ENCODE data around the gene DIPK1A.

The DIPK1A gene

GRCh38 chr1:92949937-92950817 lies 11.1 kb downstream of the DIPK1A start:
- no peak for FAIRE-seq

- no peak for FAIRE-seq
Observed at GRCh38 chr1:92948071-92948470, 13.2 kb downstream of the DIPK1A start.

- FAIRE-seq: no peak
Observed at GRCh38 chr1:92945748-92946270, 15.5 kb downstream of the DIPK1A start.

GRCh38 chr1:92944901-92945747 lies 16.1 kb downstream of the DIPK1A start:
- no peak for FAIRE-seq

DNA sequence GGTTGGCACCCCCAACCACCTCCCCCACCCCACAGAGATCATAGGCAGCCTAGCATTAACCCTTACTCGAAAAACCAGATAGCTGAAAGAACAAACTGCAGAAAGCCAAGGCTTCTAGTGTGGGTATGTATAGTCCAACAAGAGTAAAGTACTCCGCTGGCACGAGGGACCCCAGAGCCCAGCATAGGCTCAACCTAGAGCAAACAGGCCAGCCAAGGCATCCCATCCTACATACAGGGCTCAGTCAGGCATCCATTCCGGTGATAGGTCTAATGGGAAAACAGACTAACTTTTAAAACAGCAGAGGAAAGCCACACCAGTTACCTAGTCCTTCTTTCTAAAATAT lies 17.8 kb downstream of the DIPK1A start:
- no peak for FAIRE-seq

GRCh38 chr1:92940541-92940940 lies 20.7 kb downstream of the DIPK1A start:
- no peak for FAIRE-seq

DNA sequence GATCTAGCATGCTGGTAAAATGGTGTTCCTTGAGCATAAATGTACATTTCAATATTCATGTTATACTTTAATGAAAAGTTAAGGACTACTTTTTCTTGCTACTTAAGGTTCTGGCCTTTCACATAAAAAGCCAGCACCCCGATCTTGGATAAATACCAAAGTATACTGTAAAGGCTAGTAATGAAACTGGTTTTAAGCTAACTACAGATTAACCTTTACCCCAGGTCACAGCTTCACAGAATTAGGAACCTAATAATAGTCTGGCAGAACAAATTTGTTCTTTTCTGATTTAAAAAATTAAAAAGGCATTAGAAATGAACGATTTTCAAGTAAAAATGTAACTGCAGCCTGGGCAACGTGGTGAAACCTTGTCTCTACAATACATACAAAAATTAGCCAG lies 23.5 kb downstream of the DIPK1A start:
- FAIRE-seq: no peak

DNA sequence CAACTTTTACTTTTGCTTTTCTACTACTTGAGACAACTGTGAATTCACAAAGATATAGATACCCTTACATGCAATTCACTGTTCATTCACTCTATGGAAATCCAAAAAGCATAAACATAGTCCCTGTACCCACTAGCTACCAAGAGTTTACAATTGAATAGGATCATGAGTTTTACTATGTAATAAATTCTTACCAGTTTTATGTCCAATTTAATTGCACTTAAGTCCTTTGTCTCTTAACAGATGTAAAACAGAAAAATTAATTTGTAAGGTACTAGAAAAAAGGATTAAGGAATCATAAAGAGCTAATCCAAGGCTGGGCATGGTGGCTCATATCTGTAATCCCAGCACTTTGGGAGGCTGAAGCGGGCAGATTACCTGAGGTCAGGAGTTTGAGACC lies 24.4 kb downstream of the DIPK1A start:
- no peak for FAIRE-seq

- peak; percentile 13 for FAIRE-seq
Observed at GRCh38 chr1:92934395-92935378, 26.6 kb downstream of the DIPK1A start.

- peak; percentile 9 for FAIRE-seq
Observed at GRCh38 chr1:92933459-92933858, 27.8 kb downstream of the DIPK1A start.

- FAIRE-seq: no peak
Observed at GRCh38 chr1:92931691-92932090, 29.6 kb downstream of the DIPK1A start.

DNA sequence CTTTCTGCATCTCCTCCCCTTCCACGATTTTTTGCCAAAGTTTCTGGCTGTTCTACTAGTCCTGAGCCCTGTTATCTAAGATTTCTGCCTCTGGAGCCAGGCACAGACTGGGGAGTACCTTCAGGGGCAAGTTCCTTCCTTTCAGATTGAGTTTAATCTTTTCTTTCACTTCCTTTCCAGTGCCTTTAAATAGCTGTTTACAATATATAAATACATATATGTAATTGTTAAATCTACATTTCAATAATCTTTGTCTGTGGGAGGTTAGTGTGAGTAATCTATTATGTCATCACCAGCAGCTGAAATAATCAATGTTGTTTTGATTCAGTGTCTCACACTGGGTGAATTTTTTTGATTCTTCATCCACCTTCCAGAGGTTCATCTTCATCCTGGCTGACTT lies 31.8 kb downstream of the DIPK1A start:
- no peak for FAIRE-seq

GRCh38 chr1:92927870-92928269 lies 33.4 kb downstream of the DIPK1A start:
- FAIRE-seq: no peak

DNA sequence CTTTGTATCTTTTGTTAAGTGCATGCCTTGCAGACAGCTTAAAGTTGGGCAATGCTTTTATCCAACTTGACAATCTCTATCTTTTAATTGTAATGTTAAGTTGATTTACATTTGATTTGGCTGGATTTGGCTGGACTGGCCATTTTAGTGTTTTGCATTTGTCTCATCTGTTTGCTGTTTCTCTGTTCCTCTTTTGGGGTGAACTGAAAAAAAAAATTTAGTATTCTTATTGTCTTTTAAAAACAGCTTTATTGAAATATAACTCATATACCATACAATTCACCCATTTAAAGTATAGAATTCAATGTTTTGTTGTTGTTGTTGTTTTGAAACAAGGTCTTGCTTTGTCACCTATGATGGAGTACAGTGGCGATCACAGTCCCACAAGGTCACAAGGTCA lies 34.4 kb downstream of the DIPK1A start:
- FAIRE-seq: no peak

DNA sequence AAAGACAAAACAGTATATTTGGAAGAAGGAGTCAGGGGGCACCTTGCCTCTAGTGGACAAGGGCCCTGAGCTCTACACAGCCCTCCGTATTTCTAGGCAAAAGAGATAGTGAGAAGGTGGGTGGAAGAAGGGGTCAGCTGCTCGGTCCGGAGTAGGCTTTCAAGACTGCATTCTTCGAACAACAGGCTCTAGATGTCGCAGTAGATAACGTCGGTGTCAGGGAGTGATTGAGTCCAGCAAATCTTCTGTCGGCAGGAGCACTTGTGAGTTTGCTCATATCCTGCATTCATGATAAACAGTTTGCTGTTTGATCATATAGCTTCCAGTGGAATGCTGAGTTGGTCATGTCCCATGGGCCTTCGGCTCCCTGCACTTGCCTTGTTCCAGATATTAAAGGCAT lies 36.8 kb downstream of the DIPK1A start:
- no peak for FAIRE-seq

- FAIRE-seq: no peak
Observed at GRCh38 chr1:92923664-92924063, 37.6 kb downstream of the DIPK1A start.

- no peak for FAIRE-seq
Observed at GRCh38 chr1:92922356-92923035, 38.8 kb downstream of the DIPK1A start.

GRCh38 chr1:92921031-92922023 lies 39.9 kb downstream of the DIPK1A start:
- FAIRE-seq: no peak

DNA sequence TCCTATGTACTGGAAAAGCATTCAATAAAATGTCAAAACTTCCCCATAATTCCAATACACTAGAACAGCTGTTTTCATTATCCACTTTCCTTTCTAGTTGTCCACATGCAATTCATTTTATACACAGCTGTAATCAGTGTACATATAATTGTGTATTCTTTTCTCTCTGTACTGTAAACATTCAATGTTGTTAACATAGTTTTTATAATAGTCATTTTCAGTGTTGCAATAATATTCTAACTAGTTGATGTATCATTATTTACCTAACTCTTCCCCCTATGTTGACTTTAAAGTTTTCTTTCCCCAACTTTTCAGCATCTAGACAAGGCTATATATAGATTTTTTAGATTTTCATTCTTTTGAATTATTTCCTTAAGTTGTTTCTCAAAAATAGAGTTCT lies 44.4 kb downstream of the DIPK1A start:
- no peak for FAIRE-seq

DNA sequence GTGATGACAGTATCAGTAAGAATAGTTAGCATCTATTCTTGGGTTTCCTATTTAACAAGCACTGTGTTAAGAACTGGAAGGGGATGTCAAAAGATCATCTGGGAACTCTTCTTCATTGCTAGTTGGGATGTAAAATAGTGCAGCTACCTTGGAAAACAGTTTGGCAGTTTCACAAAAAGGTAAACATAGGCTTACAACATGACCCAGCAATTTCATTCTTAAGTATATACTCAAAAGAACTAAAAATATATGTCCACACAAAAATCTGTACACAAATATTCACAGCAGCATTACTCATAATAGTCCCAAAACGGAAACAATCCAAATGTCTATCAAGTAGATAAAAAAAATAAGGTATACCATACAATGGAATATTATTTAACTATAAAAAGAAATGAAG lies 45.7 kb downstream of the DIPK1A start:
- no peak for FAIRE-seq
